Liver (tissue), 9 donors: Measurements from ENCODE around the gene PISD. TPM values are rescaled to one million over a fixed set of nuclear protein-coding genes. Genes with fewer than 3 reads are reported as not detected.

Experiments
- DNase-seq: peaks from one replicate; pipeline ENCODE4 v3.0.0-alpha.2; 2017; ENCODE audit warnings: low spot score
- H3K27ac ChIP-seq, 2 donors: one replicate each; pipeline ENCODE4 v1.7.0; 2013; ENCODE audit warnings: inconsistent platforms in 2 of 2, low read length in 2 of 2, control low read depth in 1 of 2, low read depth in 1 of 2, mild to moderate bottlenecking in 1 of 2
- H3K27me3 ChIP-seq, 4 donors: one replicate each; pipeline versions ENCODE4 v1.6.1 to v1.7.0; 2013; ENCODE audit warnings: low read length in 3 of 4, inconsistent platforms in 1 of 4, mild to moderate bottlenecking in 1 of 4, moderate library complexity in 1 of 4; ENCODE audit not compliant: control insufficient read depth in 4 of 4, insufficient read depth in 4 of 4
- H3K36me3 ChIP-seq, 4 donors: one replicate each; pipeline versions ENCODE4 v1.6.1 to v1.7.0; 2013; ENCODE audit warnings: low read length in 3 of 4, mild to moderate bottlenecking in 3 of 4, low read depth in 1 of 4, moderate library complexity in 1 of 4; ENCODE audit not compliant: control insufficient read depth in 4 of 4, insufficient read depth in 3 of 4
- H3K4me1 ChIP-seq, 4 donors: one replicate each; pipeline versions ENCODE4 v1.6.1 to v1.7.0; 2013; ENCODE audit warnings: low read length in 3 of 4, mild to moderate bottlenecking in 3 of 4, moderate library complexity in 1 of 4; ENCODE audit not compliant: control insufficient read depth in 4 of 4, insufficient read depth in 4 of 4
- H3K4me3 ChIP-seq, 3 donors: one replicate each; pipeline versions ENCODE4 v1.6.1 to v1.7.0; 2013; ENCODE audit warnings: low read length in 3 of 3, control low read depth in 1 of 3, low read depth in 1 of 3, mild to moderate bottlenecking in 1 of 3
- H3K9ac ChIP-seq, 2 donors: one replicate each; pipeline ENCODE4 v1.7.0; 2013; ENCODE audit warnings: low read length in 2 of 2, mild to moderate bottlenecking in 2 of 2, moderate library complexity in 2 of 2, control low read depth in 1 of 2, low read depth in 1 of 2
- H3K9me3 ChIP-seq, 4 donors: one replicate each; pipeline versions ENCODE4 v1.6.1 to v1.7.0; 2013; ENCODE audit warnings: low read length in 3 of 4; ENCODE audit not compliant: control insufficient read depth in 4 of 4
- FOXA1 ChIP-seq: IDR thresholded peaks from 2 replicates; pipeline ENCODE4 v1.6.1; 2016; ENCODE audit warnings: antibody characterized with exemption
- FOXA2 ChIP-seq: IDR thresholded peaks from 2 replicates; pipeline ENCODE4 v1.6.1; 2016; ENCODE audit warnings: antibody characterized with exemption
- GABPA ChIP-seq, 2 donors: IDR thresholded peaks in 1 of 2; conservative IDR thresholded peaks in 1 of 2; 2 replicates each; pipeline ENCODE4 v1.6.1; 2016; ENCODE audit warnings: antibody characterized with exemption in 2 of 2, mild to moderate bottlenecking in 1 of 2, moderate library complexity in 1 of 2
- HNF4A ChIP-seq, 2 donors: conservative IDR thresholded peaks; 2 replicates each; pipeline ENCODE4 v1.6.1; 2016; ENCODE audit warnings: antibody characterized with exemption in 2 of 2, mild to moderate bottlenecking in 2 of 2
- JUND ChIP-seq, 2 donors: IDR thresholded peaks; 2 replicates each; pipeline ENCODE4 v1.6.1; 2016; ENCODE audit warnings: antibody characterized with exemption in 2 of 2
- NR2F2 ChIP-seq: IDR thresholded peaks from 2 replicates; pipeline ENCODE4 v1.6.1; 2016; ENCODE audit warnings: antibody characterized with exemption
- RXRA ChIP-seq, 2 donors: IDR thresholded peaks; 2 replicates each; pipeline ENCODE4 v1.6.1; 2017 to 2018; ENCODE audit warnings: antibody characterized with exemption in 2 of 2, mild to moderate bottlenecking in 1 of 2
- SP1 ChIP-seq: IDR thresholded peaks from 2 replicates; pipeline ENCODE4 v1.6.1; 2018; ENCODE audit warnings: antibody characterized with exemption, mild to moderate bottlenecking
- TAF1 ChIP-seq: conservative IDR thresholded peaks from 2 replicates; pipeline ENCODE4 v1.6.1; 2016; ENCODE audit warnings: antibody characterized with exemption, mild to moderate bottlenecking
- YY1 ChIP-seq: IDR thresholded peaks from 2 replicates; pipeline ENCODE4 v1.6.1; 2016; ENCODE audit warnings: antibody characterized with exemption, mild to moderate bottlenecking
- ZBTB33 ChIP-seq: IDR thresholded peaks from 2 replicates; pipeline ENCODE4 v1.6.1; 2016; ENCODE audit warnings: antibody characterized with exemption
- WGBS: extraction: QIAGEN DNeasy Blood & Tissue Kit; methylation state at CpG from one replicate; pipeline ENCODE4 v1.1.7; 2013; 5-methylcytosine and 5-hydroxymethylcytosine counted together
- polyA plus RNA-seq, 2 donors: library from polyadenylated mRNA; stranded (reverse) in 1 of 2; unstranded in 1 of 2; fragments of 200-250 nt in 1 of 2; fragments of >200 nt in 1 of 2; fragmentation: Nextera tagmentation in 1 of 2; extraction: Ambion mirVana in 1 of 2; gene quantifications; one replicate each; pipeline versions ENCODE4 v1.2.1 to v1.2.3, GENCODE V29; 2013 to 2015
- total RNA-seq, 2 donors: library from RNA; depleted of rRNA; stranded (reverse); fragments of >200 nt; gene quantifications; one replicate each; pipeline ENCODE4 v1.2.3, GENCODE V29; 2014
- TF ChIP-seq, protein P1 (sequence below): IDR thresholded peaks from 2 replicates; pipeline ENCODE4 v1.6.1; 2016; ENCODE audit warnings: antibody characterized with exemption
- TF ChIP-seq, protein P2 (sequence below): IDR thresholded peaks from 2 replicates; pipeline ENCODE4 v1.6.1; 2016; ENCODE audit warnings: antibody characterized with exemption
- TF ChIP-seq, protein P3 (sequence below): fragments of 150-350 bp; IDR thresholded peaks from 2 replicates; pipeline ENCODE4 v1.5.1; 2017; ENCODE audit warnings: improper control_type of control experiment, low read depth, low read length; ENCODE audit not compliant: missing input control
- donor health status: healthy.
- donor health status: healthy.
- donor health status: healthy.
- donor health status: healthy.
- donor health status: healthy.

The PISD gene
- total and polyA plus RNA-seq, 4 donors = 14.7 to 28.3 (median 20.4) TPM

DNA sequence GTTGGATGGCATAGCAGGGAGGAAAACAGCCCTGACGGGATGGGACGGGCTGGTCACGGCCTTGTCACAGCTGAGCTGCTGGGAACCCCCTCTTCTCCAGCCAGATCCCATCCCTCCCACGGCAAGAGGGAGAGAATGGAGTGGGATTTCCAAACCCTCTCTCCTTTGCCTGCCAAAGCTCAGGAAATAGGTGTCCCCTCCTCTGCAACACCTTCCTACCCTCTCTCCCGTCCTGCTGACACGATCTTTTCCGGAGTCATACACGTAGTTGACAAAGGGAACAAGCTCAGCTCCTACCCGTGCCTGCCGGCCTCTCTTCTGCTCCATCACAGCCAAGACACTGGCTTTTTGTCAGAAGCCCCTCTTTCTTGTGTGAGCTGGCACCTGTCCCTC, 48.1 kb downstream of the PISD start:
- H3K4me1 ChIP-seq = peaks cover 0 to 6% (median 3%) of the 10 kb centered on the region in 4 donors
- no peak overlapping the region for H3K9ac ChIP-seq
- TF ChIP-seq FOXA2 (no peak), ZBTB33 (no peak), GABPA (IDR thresholded peaks at IDR 0.05 in 1 of 2, conservative IDR thresholded peaks at IDR 0.05 in 1 of 2) (no peak)
- TF ChIP-seq, protein P1, sequence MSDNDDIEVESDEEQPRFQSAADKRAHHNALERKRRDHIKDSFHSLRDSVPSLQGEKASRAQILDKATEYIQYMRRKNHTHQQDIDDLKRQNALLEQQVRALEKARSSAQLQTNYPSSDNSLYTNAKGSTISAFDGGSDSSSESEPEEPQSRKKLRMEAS = no peak
- H3K36me3 ChIP-seq = peaks cover 0 to 12% (median 5%) of the 10 kb centered on the region in 4 donors
- no peaks in the 10 kb centered on the region for H3K27me3 ChIP-seq
- WGBS = 88% methylated on average over 10 of the region's 10 CpGs
- H3K4me3 ChIP-seq = no peak overlapping the region
- DNase-seq = no peak
- no peaks in the 10 kb centered on the region for H3K9me3 ChIP-seq
- no peak overlapping the region for H3K27ac ChIP-seq

DNA sequence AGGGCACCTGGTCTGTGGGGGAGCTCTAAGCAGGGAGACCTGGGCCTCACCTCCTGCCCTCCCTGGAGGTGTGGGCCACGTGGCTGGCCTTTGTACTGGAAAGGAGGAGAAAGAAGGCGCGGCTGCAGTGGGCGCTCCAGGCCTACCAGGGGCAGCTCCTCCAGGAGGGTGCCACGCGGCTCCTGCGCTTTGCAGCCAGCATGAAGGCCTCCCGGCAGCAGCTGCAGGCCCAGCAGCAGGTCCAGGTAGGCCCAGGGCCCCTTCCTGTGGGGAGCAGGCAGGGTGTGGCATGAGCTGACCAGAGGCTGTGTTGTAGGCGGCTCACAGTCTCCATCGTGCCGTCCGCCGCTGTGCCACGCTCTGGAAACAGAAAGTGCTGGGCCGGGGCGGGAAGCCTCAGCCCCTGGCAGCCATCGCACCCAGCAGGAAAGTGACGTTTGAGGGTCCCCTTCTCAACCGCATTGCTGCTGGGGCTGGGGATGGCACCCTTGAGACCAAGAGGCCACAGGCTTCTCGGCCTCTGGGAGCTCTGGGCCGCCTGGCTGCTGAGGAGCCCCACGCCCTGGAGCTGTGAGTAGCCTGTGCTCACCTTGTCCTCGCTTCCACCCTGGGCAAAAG, 48.6 kb downstream of the PISD start:
- Histone ChIP-seq H3K4me1 (peaks cover 0 to 6% (median 3%) of the 10 kb centered on the region in 4 donors), H3K27me3 (no peaks in the 10 kb centered on the region), H3K4me3 (no peak overlapping the region), H3K9ac (no peak overlapping the region), H3K9me3 (no peaks in the 10 kb centered on the region), H3K36me3 (peaks cover 0 to 7% (median 3%) of the 10 kb centered on the region in 4 donors), H3K27ac (no peak overlapping the region)
- DNase-seq = no peak
- TF ChIP-seq, protein P2, sequence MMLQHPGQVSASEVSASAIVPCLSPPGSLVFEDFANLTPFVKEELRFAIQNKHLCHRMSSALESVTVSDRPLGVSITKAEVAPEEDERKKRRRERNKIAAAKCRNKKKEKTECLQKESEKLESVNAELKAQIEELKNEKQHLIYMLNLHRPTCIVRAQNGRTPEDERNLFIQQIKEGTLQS = no peak
- no peak for TF ChIP-seq HNF4A (conservative IDR thresholded peaks at IDR 0.05)
- 94% methylated on average over 23 of the region's 23 CpGs for WGBS

- DNase-seq = no peak
- no peak overlapping the region for H3K9ac ChIP-seq
- no peak overlapping the region for H3K27ac ChIP-seq
- H3K4me1 ChIP-seq = peaks cover 0 to 6% (median 3%) of the 10 kb centered on the region in 4 donors
- no peaks in the 10 kb centered on the region for H3K9me3 ChIP-seq
- TF ChIP-seq TAF1 (no peak), SP1 (no peak), NR2F2 (no peak), RXRA (IDR thresholded peaks at IDR 0.05) (no peak), FOXA1 (no peak), FOXA2 (no peak), YY1 (no peak), JUND (IDR thresholded peaks at IDR 0.05) (no peak), HNF4A (conservative IDR thresholded peaks at IDR 0.05) (no peak)
- TF ChIP-seq, protein P2 = no peak
- TF ChIP-seq, protein P3, sequence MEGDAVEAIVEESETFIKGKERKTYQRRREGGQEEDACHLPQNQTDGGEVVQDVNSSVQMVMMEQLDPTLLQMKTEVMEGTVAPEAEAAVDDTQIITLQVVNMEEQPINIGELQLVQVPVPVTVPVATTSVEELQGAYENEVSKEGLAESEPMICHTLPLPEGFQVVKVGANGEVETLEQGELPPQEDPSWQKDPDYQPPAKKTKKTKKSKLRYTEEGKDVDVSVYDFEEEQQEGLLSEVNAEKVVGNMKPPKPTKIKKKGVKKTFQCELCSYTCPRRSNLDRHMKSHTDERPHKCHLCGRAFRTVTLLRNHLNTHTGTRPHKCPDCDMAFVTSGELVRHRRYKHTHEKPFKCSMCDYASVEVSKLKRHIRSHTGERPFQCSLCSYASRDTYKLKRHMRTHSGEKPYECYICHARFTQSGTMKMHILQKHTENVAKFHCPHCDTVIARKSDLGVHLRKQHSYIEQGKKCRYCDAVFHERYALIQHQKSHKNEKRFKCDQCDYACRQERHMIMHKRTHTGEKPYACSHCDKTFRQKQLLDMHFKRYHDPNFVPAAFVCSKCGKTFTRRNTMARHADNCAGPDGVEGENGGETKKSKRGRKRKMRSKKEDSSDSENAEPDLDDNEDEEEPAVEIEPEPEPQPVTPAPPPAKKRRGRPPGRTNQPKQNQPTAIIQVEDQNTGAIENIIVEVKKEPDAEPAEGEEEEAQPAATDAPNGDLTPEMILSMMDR = no peak
- TF ChIP-seq, protein P1 = no peak
- WGBS = 94% methylated on average over 12 of the region's 12 CpGs
- H3K36me3 ChIP-seq = peaks cover 0 to 4% (median 2%) of the 10 kb centered on the region in 4 donors
- H3K27me3 ChIP-seq = no peaks in the 10 kb centered on the region
- H3K4me3 ChIP-seq = no peak overlapping the region
Observed at GRCh38 chr22:31612891-31613285, 49.1 kb downstream of the PISD start.
